Diencephalon (tissue), 1 donor: ENCODE results near the gene WIPF3. TPM values are rescaled to one million over a fixed set of nuclear protein-coding genes. Genes with fewer than 3 reads are reported as not detected.

Experiments used
- small RNA-seq: library from RNA; depleted of rRNA; stranded (forward); fragments of <200 nt; gene quantifications from one replicate; pipeline ENCODE3, GENCODE V24; 2014
- total RNA-seq: library from RNA; depleted of rRNA; stranded (reverse); fragments of >200 nt; gene quantifications from one replicate; pipeline ENCODE4 v1.2.3, GENCODE V29; 2014

WIPF3 gene, protein sequence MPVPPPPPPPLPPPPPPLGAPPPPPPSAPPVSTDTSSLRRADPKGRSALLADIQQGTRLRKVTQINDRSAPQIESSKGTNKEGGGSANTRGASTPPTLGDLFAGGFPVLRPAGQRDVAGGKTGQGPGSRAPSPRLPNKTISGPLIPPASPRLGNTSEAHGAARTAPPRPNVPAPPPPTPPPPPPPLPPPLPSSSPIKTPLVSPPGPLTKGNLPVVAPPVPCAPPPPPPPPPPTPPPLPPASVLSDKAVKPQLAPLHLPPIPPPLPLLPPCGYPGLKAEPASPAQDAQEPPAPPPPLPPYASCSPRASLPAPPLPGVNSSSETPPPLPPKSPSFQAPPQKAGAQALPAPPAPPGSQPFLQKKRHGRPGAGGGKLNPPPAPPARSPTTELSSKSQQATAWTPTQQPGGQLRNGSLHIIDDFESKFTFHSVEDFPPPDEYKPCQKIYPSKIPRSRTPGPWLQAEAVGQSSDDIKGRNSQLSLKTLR
- total RNA-seq, result 6.9 TPM

DNA sequence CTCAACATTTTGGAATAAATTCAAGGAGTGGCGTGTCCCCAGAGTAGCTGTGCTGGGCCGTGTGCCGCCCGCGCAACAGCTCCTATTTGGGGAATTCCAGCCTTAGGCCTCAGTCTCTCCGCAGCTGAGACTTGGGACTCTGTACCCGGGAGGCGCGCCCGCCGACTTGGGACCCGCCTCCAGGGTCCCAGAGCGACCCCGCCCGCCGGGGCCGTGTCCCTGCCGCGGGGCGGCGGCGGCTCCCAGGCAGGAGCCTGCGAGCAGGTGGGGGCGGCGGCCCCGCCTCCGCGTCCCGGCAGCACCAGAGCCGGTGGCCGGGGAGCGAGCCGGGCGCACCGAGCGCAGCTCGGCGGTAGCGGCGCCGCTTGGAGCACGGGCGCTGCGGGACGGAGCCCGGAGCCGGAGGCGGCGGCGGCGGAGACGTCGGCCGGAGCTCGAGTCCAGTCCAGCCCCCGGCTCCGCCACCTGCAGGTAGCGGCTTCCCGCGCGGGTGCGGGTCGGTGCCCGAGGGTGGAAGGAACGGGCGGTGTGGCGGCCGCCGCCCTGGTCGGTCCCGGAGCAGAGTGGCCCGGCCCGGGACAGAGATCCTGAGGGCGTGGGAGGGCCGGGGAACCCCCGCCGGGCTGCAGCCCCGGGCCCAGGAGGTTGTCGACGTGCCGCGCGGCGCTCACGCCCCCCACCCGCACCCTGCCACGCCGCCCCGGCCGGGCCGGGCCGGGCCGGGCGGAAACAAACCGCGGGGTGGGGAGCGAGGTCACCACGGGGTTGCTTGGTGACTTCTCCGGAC, at the start of gene WIPF3:
Gene WIPF3 (plus strand): TSS at position 301 of the 787 bp plus-strand sequence. CDS start 28,217 bp downstream, outside the sequence.

Small RNA genes within 50 kb of the gene (small RNA-seq; reads per million reads assigned to genes)
- not detected for gene RF01210

Other genes with a start within 250 kb of the WIPF3 start
- not detected for gene PRR15, start 242.7 kb upstream of the WIPF3 start, total RNA-seq
- gene SCRN1, start 183.3 kb downstream of the WIPF3 start, total RNA-seq, result 163 TPM
- gene FKBP14, start 220.2 kb downstream of the WIPF3 start, total RNA-seq, result 11.1 TPM
- 28.4 TPM for gene PLEKHA8, start 221.9 kb downstream of the WIPF3 start, total RNA-seq